Vagina (tissue), 2 donors: ENCODE results near the gene C17orf50. TPM values are rescaled to one million over a fixed set of nuclear protein-coding genes. Genes with fewer than 3 reads are reported as not detected.

Experiments
- DNase-seq, 2 donors: peaks; one replicate each; pipeline ENCODE4 v3.0.0-alpha.2; 2017; ENCODE audit errors: extremely low spot score in 2 of 2
- H3K27ac ChIP-seq: fragments of 200-600 bp; sonication (generic); one replicate; pipeline ENCODE4 v1.5.1; 2019
- H3K27me3 ChIP-seq: fragments of 200-600 bp; sonication (generic); one replicate; pipeline ENCODE4 v1.5.1; 2019
- H3K36me3 ChIP-seq, 2 donors: fragments of 200-600 bp; sonication (generic); one replicate each; pipeline ENCODE4 v1.5.1; 2017 to 2019
- H3K4me1 ChIP-seq: fragments of 200-600 bp; sonication (generic); one replicate; pipeline ENCODE4 v1.5.1; 2019
- H3K4me3 ChIP-seq, 2 donors: fragments of 200-600 bp; sonication (generic); 1 replicate in 1 of 2; 2 replicates in 1 of 2; pipeline ENCODE4 v1.5.1; 2016 to 2019
- H3K9me3 ChIP-seq: fragments of 200-600 bp; sonication (generic); one replicate; pipeline ENCODE4 v1.5.1; 2019
- CTCF ChIP-seq, 3 experiments: fragments of 450-650 bp in 2 of 3; fragments of 200-600 bp in 1 of 3; sonication (generic) in 1 of 3; IDR thresholded peaks; one replicate each; pipeline ENCODE4 v1.5.1; 2017 to 2019; ENCODE audit warnings: antibody characterized with exemption in 3 of 3, mild to moderate bottlenecking in 2 of 3, moderate library complexity in 2 of 3
- POLR2A ChIP-seq, 2 donors: fragments of 450-650 bp; IDR thresholded peaks; one replicate each; pipeline ENCODE4 v1.6.1; 2017; ENCODE audit warnings: antibody characterized with exemption in 2 of 2, mild to moderate bottlenecking in 2 of 2, moderate library complexity in 2 of 2
- POLR2AphosphoS5 ChIP-seq, 2 donors: sonication (generic); formaldehyde crosslinking; IDR thresholded peaks; one replicate each; pipeline ENCODE4 v1.9.0; 2017; ENCODE audit warnings: antibody characterized with exemption in 2 of 2, mild to moderate bottlenecking in 2 of 2, low read depth in 1 of 2; ENCODE audit not compliant: insufficient read depth in 1 of 2
- intact Hi-C: fragments of 100-400 bp; cut with DNase I; formaldehyde crosslinking; loops from one replicate; pipeline ENCODE4 v1.15.1; 2023
- total RNA-seq: library from RNA; depleted of rRNA; stranded (reverse); fragments of >200 nt; gene quantifications from one replicate; pipeline ENCODE4 v1.2.3, GENCODE V29; 2016

The C17orf50 gene
- total RNA-seq, 1 donor from 2014 or later = not detected

DNA sequence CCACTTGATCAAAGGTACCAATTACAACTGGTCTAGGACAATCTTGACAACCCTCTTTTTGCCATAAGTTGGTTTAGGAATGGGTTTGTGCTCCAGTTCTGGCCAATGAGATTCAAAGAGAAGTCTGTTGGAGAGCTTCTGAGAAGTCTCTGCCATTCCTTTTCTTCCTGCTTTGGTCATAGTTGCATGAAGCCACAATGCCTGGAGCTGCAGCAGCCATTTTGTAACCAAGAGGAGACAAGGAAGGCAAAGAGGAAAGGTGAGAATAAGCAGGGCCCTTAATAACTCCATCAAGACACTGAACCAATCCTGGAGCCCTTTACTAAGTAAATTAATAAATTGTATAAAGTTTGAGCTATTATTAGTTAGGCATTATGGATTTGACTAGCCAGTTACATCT is 3.4 kb upstream of the C17orf50 start:
- Histone ChIP-seq H3K4me3 (no peak overlapping the region), H3K36me3 (no peaks in the 10 kb centered on the region), H3K4me1 (no peaks in the 10 kb centered on the region), H3K27ac (no peak overlapping the region), H3K27me3 (no peaks in the 10 kb centered on the region), H3K9me3 (no peaks in the 10 kb centered on the region)
- intact Hi-C loops = loop anchor here (5.0 kb wide), 1 partner anchor 975 kb away; no protein-coding TSS in a partner anchor
- TF ChIP-seq POLR2A (IDR thresholded peaks at IDR 0.05) = no peak
- TF ChIP-seq POLR2AphosphoS5 (IDR thresholded peaks at IDR 0.05; ENCODE audit: insufficient read depth in 1 of 2, low read depth in 1 of 2) = no peak
- no peak for TF ChIP-seq CTCF (IDR thresholded peaks at IDR 0.05)
- DNase-seq = no peak

- Histone ChIP-seq H3K4me3 (no peak overlapping the region), H3K36me3 (no peaks in the 10 kb centered on the region), H3K9me3 (no peaks in the 10 kb centered on the region), H3K4me1 (peaks cover 12% of the 10 kb centered on the region), H3K27ac (no peak overlapping the region), H3K27me3 (no peaks in the 10 kb centered on the region)
- intact Hi-C loops = no loop called here
- DNase-seq = no peak
- TF ChIP-seq POLR2A (IDR thresholded peaks at IDR 0.05) = no peak
- no peak for TF ChIP-seq CTCF (IDR thresholded peaks at IDR 0.05)
- TF ChIP-seq POLR2AphosphoS5 (IDR thresholded peaks at IDR 0.05; ENCODE audit: insufficient read depth in 1 of 2, low read depth in 1 of 2) = no peak
These were observed 914 bp downstream of the C17orf50 start for GRCh38 chr17:35761601-35762000.

DNA sequence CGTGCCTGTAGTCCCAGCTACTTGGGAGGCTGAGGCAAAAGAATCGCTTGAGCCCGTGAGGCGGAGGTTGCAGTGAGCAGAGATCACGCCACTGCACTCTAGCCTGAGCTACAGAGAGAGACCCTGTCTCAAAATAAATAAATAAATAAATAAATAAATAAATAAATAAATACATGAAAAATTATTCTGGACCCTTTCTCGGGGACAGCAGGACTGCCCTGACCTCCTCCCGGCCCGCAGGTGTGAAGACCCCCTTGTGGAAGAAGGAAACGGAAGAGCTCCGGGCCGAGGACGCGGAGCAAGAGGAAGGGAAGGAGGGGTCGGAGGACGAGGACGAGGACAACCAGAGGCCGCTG is 3.1 kb downstream of the C17orf50 start:
- intact Hi-C loops = loop anchor here (2.0 kb wide), 1 partner anchor 41 kb away; no protein-coding TSS in a partner anchor

DNA sequence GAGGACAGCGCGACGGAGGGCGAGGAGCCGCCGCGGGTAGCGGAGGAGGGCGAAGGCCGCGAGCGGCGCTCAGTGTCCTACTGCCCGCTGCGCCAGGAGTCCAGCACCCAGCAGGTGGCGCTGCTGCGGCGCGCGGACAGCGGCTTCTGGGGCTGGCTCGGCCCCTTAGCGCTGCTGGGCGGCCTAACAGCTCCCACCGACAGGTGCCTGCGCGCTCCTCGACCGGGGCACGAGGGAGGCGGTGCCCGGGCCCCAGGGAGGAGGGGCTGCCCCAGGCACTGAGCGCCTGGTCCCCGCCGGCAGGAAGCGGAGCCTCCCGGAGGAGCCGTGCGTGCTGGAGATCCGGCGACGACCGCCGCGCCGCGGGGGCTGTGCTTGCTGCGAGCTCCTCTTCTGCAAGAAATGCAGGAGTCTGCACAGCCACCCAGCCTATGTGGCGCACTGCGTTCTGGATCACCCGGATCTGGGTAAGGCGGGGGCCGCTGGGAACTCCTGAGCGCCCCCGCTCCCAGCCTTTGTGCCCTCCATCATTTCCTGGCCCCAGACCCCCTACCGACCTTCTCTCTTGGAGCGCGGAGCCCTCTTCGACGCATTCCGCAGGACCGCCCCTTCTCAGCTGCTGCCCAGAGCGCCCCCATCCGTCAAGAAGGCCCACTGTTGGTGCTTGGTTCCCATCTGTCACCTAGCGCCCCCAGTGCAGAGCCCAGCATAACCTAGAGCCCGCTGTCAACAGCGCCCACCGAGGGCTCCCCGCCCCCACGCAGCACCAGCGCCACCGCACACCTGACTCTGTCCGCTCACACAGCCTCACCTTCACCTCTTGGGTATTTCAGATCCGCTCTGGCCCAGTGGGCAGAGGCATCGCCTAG is 3.7 kb downstream of the C17orf50 start:
- no peaks in the 10 kb centered on the region for H3K9me3 ChIP-seq
- H3K27ac ChIP-seq = no peak overlapping the region
- TF ChIP-seq POLR2AphosphoS5 (IDR thresholded peaks at IDR 0.05; ENCODE audit: insufficient read depth in 1 of 2, low read depth in 1 of 2) (peak in 1 of 2 donors; percentile 35), POLR2A (IDR thresholded peaks at IDR 0.05) (no peak), CTCF (IDR thresholded peaks at IDR 0.05) (peak; percentile 84 to 95 (median 89))
- H3K4me1 ChIP-seq = peaks cover 12% of the 10 kb centered on the region
- peak overlapping the region; percentile 35 to 47 for H3K4me3 ChIP-seq
- DNase-seq = no peak
- intact Hi-C loops = loop anchor here (2.0 kb wide), 1 partner anchor 40 kb away; no protein-coding TSS in a partner anchor
- H3K36me3 ChIP-seq = no peaks in the 10 kb centered on the region
- H3K27me3 ChIP-seq = no peaks in the 10 kb centered on the region

More for the DNA sequence above, 3.1 kb downstream of the C17orf50 start:
- Histone ChIP-seq H3K27ac (no peak overlapping the region), H3K27me3 (no peaks in the 10 kb centered on the region), H3K36me3 (no peaks in the 10 kb centered on the region), H3K9me3 (no peaks in the 10 kb centered on the region), H3K4me3 (peak overlapping the region; percentile 35 to 47), H3K4me1 (peaks cover 12% of the 10 kb centered on the region)
- no peak for DNase-seq
- TF ChIP-seq POLR2A (IDR thresholded peaks at IDR 0.05) (no peak), POLR2AphosphoS5 (IDR thresholded peaks at IDR 0.05; ENCODE audit: insufficient read depth in 1 of 2, low read depth in 1 of 2) (no peak), CTCF (IDR thresholded peaks at IDR 0.05) (no peak)
